WTC11 (cell line): ENCODE results near the gene SLC6A5. TPM values are rescaled to one million over a fixed set of nuclear protein-coding genes. Genes with fewer than 3 reads are reported as not detected.
A peak's percentile ranks its signal among the peaks of the same experiment; 100 is the strongest.

ENCODE experiments used
- ATAC-seq: fragments of 200-7000 bp; cut with Tn5 transposase; 2 replicates; pipeline ENCODE4 v1.10.0; 2021; ENCODE audit warnings: mild to moderate bottlenecking, moderate library complexity
- CTCF ChIA-PET: fragments of 300-600 bp; sonication (Branson Sonifier 250); formaldehyde crosslinking; loops from one replicate; lab custom pipeline; 2021; ENCODE audit warnings: antibody characterized with exemption; lab: Charles Lee
- POLR2A ChIA-PET: fragments of 350-600 bp; sonication (Branson Sonifier 250); formaldehyde crosslinking; loops from one replicate; lab custom pipeline; 2021; ENCODE audit warnings: antibody characterized with exemption; lab: Charles Lee
- DNase-seq: peaks from one replicate; pipeline ENCODE4 v3.0.0; 2021; ENCODE audit warnings: low spot score
- H3K27ac Mint-ChIP-seq: 2 replicates; pipeline ENCODE4 v1.8.0; 2021; ENCODE audit warnings: mixed read lengths
- H3K27me3 Mint-ChIP-seq: 2 replicates; pipeline ENCODE4 v1.8.0; 2021; ENCODE audit warnings: low read depth, mild to moderate bottlenecking, moderate library complexity, mixed read lengths
- H3K36me3 Mint-ChIP-seq: 2 replicates; pipeline ENCODE4 v1.8.0; 2021; ENCODE audit warnings: mixed read lengths
- H3K4me1 Mint-ChIP-seq: 2 replicates; pipeline ENCODE4 v1.8.0; 2022; ENCODE audit warnings: mixed read lengths
- H3K4me3 Mint-ChIP-seq: 2 replicates; pipeline ENCODE4 v1.8.0; 2021; ENCODE audit warnings: mild to moderate bottlenecking, moderate library complexity, mixed read lengths
- H3K9me3 Mint-ChIP-seq: 2 replicates; pipeline ENCODE4 v1.8.0; 2021; ENCODE audit warnings: mixed read lengths
- ATF3 ChIP-seq: sonication (generic); formaldehyde crosslinking; conservative IDR thresholded peaks from 2 replicates; pipeline ENCODE4 v1.8.1; 2022; ENCODE audit warnings: mild to moderate bottlenecking, missing genetic modification reagents
- ERG ChIP-seq: fragments of 250-450 bp; sonication (Bioruptor Pico); IDR thresholded peaks from 2 replicates; pipeline ENCODE4 v1.8.0; 2021; ENCODE audit warnings: mild to moderate bottlenecking
- ETV6 ChIP-seq: sonication (generic); formaldehyde crosslinking; IDR thresholded peaks from 2 replicates; pipeline ENCODE4 v1.8.1; 2022; ENCODE audit warnings: mild to moderate bottlenecking, missing genetic modification reagents
- GTF2I ChIP-seq: fragments of 250-450 bp; sonication (Bioruptor Pico); conservative IDR thresholded peaks from 2 replicates; pipeline ENCODE4 v1.4.0; 2021; ENCODE audit warnings: mild to moderate bottlenecking
- MXD4 ChIP-seq: fragments of 250-450 bp; sonication (Bioruptor Pico); IDR thresholded peaks from 2 replicates; pipeline ENCODE4 v1.8.0; 2021; ENCODE audit warnings: mild to moderate bottlenecking, moderate library complexity, borderline replicate concordance
- ZNF219 ChIP-seq: sonication (generic); formaldehyde crosslinking; IDR thresholded peaks from 2 replicates; pipeline ENCODE4 v1.8.0; 2023; ENCODE audit warnings: missing genetic modification reagents, mild to moderate bottlenecking, borderline replicate concordance
- ZNF532 ChIP-seq: fragments of 250-450 bp; sonication (Bioruptor Pico); IDR thresholded peaks from 2 replicates; pipeline ENCODE4 v1.9.0; 2021; ENCODE audit warnings: mild to moderate bottlenecking, borderline replicate concordance
- total RNA-seq: library from RNA; stranded (reverse); gene quantifications from 3 replicates; pipeline ENCODE4 v1.2.3, GENCODE V29; 2021
- TF ChIP-seq, protein P1 (sequence below): sonication (generic); formaldehyde crosslinking; IDR thresholded peaks from 2 replicates; pipeline ENCODE4 v1.8.0; 2022; ENCODE audit warnings: mild to moderate bottlenecking, missing genetic modification reagents
- TF ChIP-seq, protein P2 (sequence below): sonication (generic); formaldehyde crosslinking; IDR thresholded peaks from 2 replicates; pipeline ENCODE4 v1.8.0; 2023; ENCODE audit warnings: missing genetic modification reagents, mild to moderate bottlenecking, borderline replicate concordance
- TF ChIP-seq, protein P3 (sequence below): sonication (generic); formaldehyde crosslinking; IDR thresholded peaks from 2 replicates; pipeline ENCODE4 v1.8.1; 2023; ENCODE audit warnings: mild to moderate bottlenecking, missing genetic modification reagents, borderline replicate concordance

SLC6A5 gene
- total RNA-seq, 1 experiment from 2014 or later, result not detected

DNA sequence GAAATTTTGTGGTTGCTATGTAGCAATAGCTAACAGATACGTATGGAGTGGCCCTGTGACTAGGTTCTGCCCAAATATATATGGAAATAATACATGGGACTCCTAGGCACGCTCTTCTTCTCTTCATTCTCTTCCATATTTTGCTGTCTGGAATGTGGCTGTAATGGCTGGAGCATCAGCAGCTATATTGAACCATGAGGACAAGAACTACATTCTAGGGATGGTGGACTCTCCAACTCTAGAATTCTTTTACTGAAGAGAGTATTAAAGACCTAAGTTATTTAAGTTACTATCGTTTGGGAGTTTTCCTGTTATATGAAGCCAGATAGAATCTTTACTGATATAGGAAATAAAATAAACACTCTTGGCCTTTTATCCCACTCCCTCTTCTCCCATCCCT lies 62.4 kb downstream of the SLC6A5 start:
- DNase-seq (no peak), ATAC-seq (no peak)
- CTCF ChIA-PET, result interaction anchor here (0.6 to 0.8 kb wide), 2 partner anchors 10 to 98 kb away, joined by 3 read pairs; no protein-coding TSS in a partner anchor
- Mint-ChIP-seq H3K9me3 (peaks cover 9% of the 10 kb centered on the region), H3K27me3 (peaks cover 27% of the 10 kb centered on the region), H3K36me3 (no peaks in the 10 kb centered on the region), H3K4me3 (no peak overlapping the region), H3K27ac (no peak overlapping the region), H3K4me1 (peaks cover 24% of the 10 kb centered on the region)
- POLR2A ChIA-PET, result interaction anchor here (0.7 kb wide), 1 partner anchor 199 kb away, joined by 5 read pairs; no protein-coding TSS in a partner anchor
- no peak for TF ChIP-seq ETV6 (CRISPR knock-in tag)
- peak; percentile 68; the same call in 1 of the 2 replicates for TF ChIP-seq GTF2I (CRISPR knock-in tag)

- TF ChIP-seq, protein P1, sequence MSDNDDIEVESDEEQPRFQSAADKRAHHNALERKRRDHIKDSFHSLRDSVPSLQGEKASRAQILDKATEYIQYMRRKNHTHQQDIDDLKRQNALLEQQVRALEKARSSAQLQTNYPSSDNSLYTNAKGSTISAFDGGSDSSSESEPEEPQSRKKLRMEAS, result no peak
- TF ChIP-seq ERG (CRISPR knock-in tag) (no peak), ZNF219 (CRISPR knock-in tag) (no peak), MXD4 (no peak), ZNF532 (CRISPR knock-in tag) (no peak), ATF3 (CRISPR knock-in tag) (no peak)
- TF ChIP-seq, protein P2, sequence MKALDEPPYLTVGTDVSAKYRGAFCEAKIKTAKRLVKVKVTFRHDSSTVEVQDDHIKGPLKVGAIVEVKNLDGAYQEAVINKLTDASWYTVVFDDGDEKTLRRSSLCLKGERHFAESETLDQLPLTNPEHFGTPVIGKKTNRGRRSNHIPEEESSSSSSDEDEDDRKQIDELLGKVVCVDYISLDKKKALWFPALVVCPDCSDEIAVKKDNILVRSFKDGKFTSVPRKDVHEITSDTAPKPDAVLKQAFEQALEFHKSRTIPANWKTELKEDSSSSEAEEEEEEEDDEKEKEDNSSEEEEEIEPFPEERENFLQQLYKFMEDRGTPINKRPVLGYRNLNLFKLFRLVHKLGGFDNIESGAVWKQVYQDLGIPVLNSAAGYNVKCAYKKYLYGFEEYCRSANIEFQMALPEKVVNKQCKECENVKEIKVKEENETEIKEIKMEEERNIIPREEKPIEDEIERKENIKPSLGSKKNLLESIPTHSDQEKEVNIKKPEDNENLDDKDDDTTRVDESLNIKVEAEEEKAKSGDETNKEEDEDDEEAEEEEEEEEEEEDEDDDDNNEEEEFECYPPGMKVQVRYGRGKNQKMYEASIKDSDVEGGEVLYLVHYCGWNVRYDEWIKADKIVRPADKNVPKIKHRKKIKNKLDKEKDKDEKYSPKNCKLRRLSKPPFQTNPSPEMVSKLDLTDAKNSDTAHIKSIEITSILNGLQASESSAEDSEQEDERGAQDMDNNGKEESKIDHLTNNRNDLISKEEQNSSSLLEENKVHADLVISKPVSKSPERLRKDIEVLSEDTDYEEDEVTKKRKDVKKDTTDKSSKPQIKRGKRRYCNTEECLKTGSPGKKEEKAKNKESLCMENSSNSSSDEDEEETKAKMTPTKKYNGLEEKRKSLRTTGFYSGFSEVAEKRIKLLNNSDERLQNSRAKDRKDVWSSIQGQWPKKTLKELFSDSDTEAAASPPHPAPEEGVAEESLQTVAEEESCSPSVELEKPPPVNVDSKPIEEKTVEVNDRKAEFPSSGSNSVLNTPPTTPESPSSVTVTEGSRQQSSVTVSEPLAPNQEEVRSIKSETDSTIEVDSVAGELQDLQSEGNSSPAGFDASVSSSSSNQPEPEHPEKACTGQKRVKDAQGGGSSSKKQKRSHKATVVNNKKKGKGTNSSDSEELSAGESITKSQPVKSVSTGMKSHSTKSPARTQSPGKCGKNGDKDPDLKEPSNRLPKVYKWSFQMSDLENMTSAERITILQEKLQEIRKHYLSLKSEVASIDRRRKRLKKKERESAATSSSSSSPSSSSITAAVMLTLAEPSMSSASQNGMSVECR (CRISPR knock-in tag), result no peak
- TF ChIP-seq, protein P3, sequence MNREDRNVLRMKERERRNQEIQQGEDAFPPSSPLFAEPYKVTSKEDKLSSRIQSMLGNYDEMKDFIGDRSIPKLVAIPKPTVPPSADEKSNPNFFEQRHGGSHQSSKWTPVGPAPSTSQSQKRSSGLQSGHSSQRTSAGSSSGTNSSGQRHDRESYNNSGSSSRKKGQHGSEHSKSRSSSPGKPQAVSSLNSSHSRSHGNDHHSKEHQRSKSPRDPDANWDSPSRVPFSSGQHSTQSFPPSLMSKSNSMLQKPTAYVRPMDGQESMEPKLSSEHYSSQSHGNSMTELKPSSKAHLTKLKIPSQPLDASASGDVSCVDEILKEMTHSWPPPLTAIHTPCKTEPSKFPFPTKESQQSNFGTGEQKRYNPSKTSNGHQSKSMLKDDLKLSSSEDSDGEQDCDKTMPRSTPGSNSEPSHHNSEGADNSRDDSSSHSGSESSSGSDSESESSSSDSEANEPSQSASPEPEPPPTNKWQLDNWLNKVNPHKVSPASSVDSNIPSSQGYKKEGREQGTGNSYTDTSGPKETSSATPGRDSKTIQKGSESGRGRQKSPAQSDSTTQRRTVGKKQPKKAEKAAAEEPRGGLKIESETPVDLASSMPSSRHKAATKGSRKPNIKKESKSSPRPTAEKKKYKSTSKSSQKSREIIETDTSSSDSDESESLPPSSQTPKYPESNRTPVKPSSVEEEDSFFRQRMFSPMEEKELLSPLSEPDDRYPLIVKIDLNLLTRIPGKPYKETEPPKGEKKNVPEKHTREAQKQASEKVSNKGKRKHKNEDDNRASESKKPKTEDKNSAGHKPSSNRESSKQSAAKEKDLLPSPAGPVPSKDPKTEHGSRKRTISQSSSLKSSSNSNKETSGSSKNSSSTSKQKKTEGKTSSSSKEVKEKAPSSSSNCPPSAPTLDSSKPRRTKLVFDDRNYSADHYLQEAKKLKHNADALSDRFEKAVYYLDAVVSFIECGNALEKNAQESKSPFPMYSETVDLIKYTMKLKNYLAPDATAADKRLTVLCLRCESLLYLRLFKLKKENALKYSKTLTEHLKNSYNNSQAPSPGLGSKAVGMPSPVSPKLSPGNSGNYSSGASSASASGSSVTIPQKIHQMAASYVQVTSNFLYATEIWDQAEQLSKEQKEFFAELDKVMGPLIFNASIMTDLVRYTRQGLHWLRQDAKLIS (CRISPR knock-in tag), result no peak
- ChIA-PET CTCF (interaction anchor here (1.0 to 1.7 kb wide), 2 partner anchors 13 to 58 kb away, joined by 3 to 4 read pairs; no protein-coding TSS in a partner anchor), POLR2A (no interaction called here)
- Mint-ChIP-seq H3K27ac (no peak overlapping the region), H3K4me1 (peaks cover 43% of the 10 kb centered on the region), H3K36me3 (no peaks in the 10 kb centered on the region), H3K4me3 (peak overlapping the region; percentile 80), H3K27me3 (peaks cover 82% of the 10 kb centered on the region), H3K9me3 (no peaks in the 10 kb centered on the region)
- no peak for ATAC-seq
- DNase-seq, result no peak
These were observed 68.9 kb downstream of the SLC6A5 start for GRCh38 chr11:20668131-20668809.
